NCI-H1417 (cell line): Measurements from ENCODE around the gene NMRAL1.
A peak's percentile ranks its signal among the peaks of the same experiment; 100 is the strongest.

ENCODE experiments used
- DNase-seq, 3 experiments: peaks; one replicate each; lab custom pipeline; 2025; lab: John Stamatoyannopoulos, UW

NMRAL1 gene

GRCh38 chr16:4465977-4466779 lies 8.2 kb downstream of the NMRAL1 start:
- DNase-seq = no peak

GRCh38 chr16:4463522-4464163 lies 10.8 kb downstream of the NMRAL1 start:
- DNase-seq = no peak

- peak in 1 of 3 experiments; percentile 25 for DNase-seq
Measured at GRCh38 chr16:4461250-4462085, 13.0 kb downstream of the NMRAL1 start.

- no peak for DNase-seq
Measured at GRCh38 chr16:4460936-4461249, 13.5 kb downstream of the NMRAL1 start.

- no peak for DNase-seq
Measured at GRCh38 chr16:4455951-4456350, 18.5 kb downstream of the NMRAL1 start.

- no peak for DNase-seq
Measured at GRCh38 chr16:4455081-4455480, 19.3 kb downstream of the NMRAL1 start.

GRCh38 chr16:4454623-4455022 lies 19.8 kb downstream of the NMRAL1 start:
- DNase-seq = no peak

GRCh38 chr16:4452674-4453073 lies 21.8 kb downstream of the NMRAL1 start:
- no peak for DNase-seq

GRCh38 chr16:4450931-4451519 lies 23.4 kb downstream of the NMRAL1 start:
- no peak for DNase-seq

- no peak for DNase-seq
Measured at GRCh38 chr16:4450430-4450829, 24.0 kb downstream of the NMRAL1 start.

- DNase-seq = no peak
Measured at GRCh38 chr16:4443986-4444385, 30.4 kb downstream of the NMRAL1 start.

GRCh38 chr16:4443271-4443670 lies 31.2 kb downstream of the NMRAL1 start:
- no peak for DNase-seq

- no peak for DNase-seq
Measured at GRCh38 chr16:4442371-4442770, 32.1 kb downstream of the NMRAL1 start.

- DNase-seq = no peak
Measured at GRCh38 chr16:4437366-4437765, 37.1 kb downstream of the NMRAL1 start.

- DNase-seq = no peak
Measured at GRCh38 chr16:4435337-4436067, 38.9 kb downstream of the NMRAL1 start.

- no peak for DNase-seq
Measured at GRCh38 chr16:4433914-4434787, 40.3 kb downstream of the NMRAL1 start.

- DNase-seq = no peak
Measured at GRCh38 chr16:4433228-4433627, 41.2 kb downstream of the NMRAL1 start.

GRCh38 chr16:4431023-4431422 lies 43.4 kb downstream of the NMRAL1 start:
- no peak for DNase-seq

- DNase-seq = no peak
Measured at GRCh38 chr16:4428500-4428899, 45.9 kb downstream of the NMRAL1 start.

GRCh38 chr16:4426722-4427372 lies 47.6 kb downstream of the NMRAL1 start:
- no peak for DNase-seq
